ENCODE data around the gene FGGY.

- TF ChIP-seq CTCF (IDR thresholded peaks at IDR 0.05) (no peak), POLR2A (IDR thresholded peaks at IDR 0.05) (no peak)
Observed at GRCh38 chr1:59643526-59643925, 346.6 kb downstream of the FGGY start.

All from uterus (tissue), 2 donors.